Epithelial cell of proximal tubule (primary cell): ENCODE data around the gene MED28. TPM values are rescaled to one million over a fixed set of nuclear protein-coding genes. Genes with fewer than 3 reads are reported as not detected.

ENCODE experiments used
- DNase-seq: peaks from one replicate; pipeline ENCODE4 v3.0.0-alpha.2; 2011; ENCODE audit warnings: low read depth
- H3K4me3 ChIP-seq: 2 replicates; pipeline ENCODE4 v1.5.1; 2011; ENCODE audit warnings: low read depth, mild to moderate bottlenecking, low read length
- CTCF ChIP-seq: conservative IDR thresholded peaks from 2 replicates; pipeline ENCODE4 v1.5.1; 2012; ENCODE audit warnings: low read depth, mild to moderate bottlenecking, low read length
- total RNA-seq: library from RNA; depleted of rRNA; stranded (reverse); fragments of >200 nt; gene quantifications from 2 replicates; pipeline ENCODE4 v1.2.3, GENCODE V29; 2015

MED28 gene
- total RNA-seq, 1 donor from 2014 or later, result 6.9 TPM

- TF ChIP-seq CTCF, result no peak
- no peak for DNase-seq
- H3K4me3 ChIP-seq, result no peak overlapping the region
These were observed 66.3 kb downstream of the MED28 start for GRCh38 chr4:17680559-17681280.

GRCh38 chr4:17681281-17682221, 67.1 kb downstream of the MED28 start:
- no peak for TF ChIP-seq CTCF
- no peak for DNase-seq
- no peak overlapping the region for H3K4me3 ChIP-seq

- H3K4me3 ChIP-seq, result no peak overlapping the region
- no peak for DNase-seq
- TF ChIP-seq CTCF, result no peak
These were observed 67.8 kb downstream of the MED28 start for GRCh38 chr4:17682222-17682566.

Other genes starting within 250 kb of the MED28 start
- 11.9 and 15.7 TPM in 2 replicates for gene QDPR, start 102.6 kb upstream of the MED28 start, total RNA-seq
- gene CLRN2, start 99.5 kb upstream of the MED28 start, total RNA-seq, result not detected in 2 replicates
- gene LAP3, start 37.4 kb upstream of the MED28 start, total RNA-seq, result 75.8 and 88.1 TPM in 2 replicates
- 0.07 and 0.17 TPM in 2 replicates for gene FAM184B, start 167.0 kb downstream of the MED28 start, total RNA-seq
- gene DCAF16, start 196.1 kb downstream of the MED28 start, total RNA-seq, result 18.6 and 27.0 TPM in 2 replicates
- gene NCAPG, start 196.3 kb downstream of the MED28 start, total RNA-seq, result 56.4 and 66.9 TPM in 2 replicates